ENCODE measurements around the gene MACROD2.

GRCh38 chr20:15571056-15571455, 1575.7 kb downstream of the MACROD2 start:
- TF ChIP-seq, protein P1, sequence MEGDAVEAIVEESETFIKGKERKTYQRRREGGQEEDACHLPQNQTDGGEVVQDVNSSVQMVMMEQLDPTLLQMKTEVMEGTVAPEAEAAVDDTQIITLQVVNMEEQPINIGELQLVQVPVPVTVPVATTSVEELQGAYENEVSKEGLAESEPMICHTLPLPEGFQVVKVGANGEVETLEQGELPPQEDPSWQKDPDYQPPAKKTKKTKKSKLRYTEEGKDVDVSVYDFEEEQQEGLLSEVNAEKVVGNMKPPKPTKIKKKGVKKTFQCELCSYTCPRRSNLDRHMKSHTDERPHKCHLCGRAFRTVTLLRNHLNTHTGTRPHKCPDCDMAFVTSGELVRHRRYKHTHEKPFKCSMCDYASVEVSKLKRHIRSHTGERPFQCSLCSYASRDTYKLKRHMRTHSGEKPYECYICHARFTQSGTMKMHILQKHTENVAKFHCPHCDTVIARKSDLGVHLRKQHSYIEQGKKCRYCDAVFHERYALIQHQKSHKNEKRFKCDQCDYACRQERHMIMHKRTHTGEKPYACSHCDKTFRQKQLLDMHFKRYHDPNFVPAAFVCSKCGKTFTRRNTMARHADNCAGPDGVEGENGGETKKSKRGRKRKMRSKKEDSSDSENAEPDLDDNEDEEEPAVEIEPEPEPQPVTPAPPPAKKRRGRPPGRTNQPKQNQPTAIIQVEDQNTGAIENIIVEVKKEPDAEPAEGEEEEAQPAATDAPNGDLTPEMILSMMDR (conservative IDR thresholded peaks at IDR 0.05): no peak
- no peak for TF ChIP-seq ZFX (IDR thresholded peaks at IDR 0.05)
